ENCODE measurements around the gene ZC3HAV1L.
A peak's percentile ranks its signal among the peaks of the same experiment; 100 is the strongest.
"Not testable (repeated sequence)": the region's sequence is repeated elsewhere in the genome, so short reads cannot be mapped to it uniquely, and the experiment has no call there.

The ZC3HAV1L gene

DNA sequence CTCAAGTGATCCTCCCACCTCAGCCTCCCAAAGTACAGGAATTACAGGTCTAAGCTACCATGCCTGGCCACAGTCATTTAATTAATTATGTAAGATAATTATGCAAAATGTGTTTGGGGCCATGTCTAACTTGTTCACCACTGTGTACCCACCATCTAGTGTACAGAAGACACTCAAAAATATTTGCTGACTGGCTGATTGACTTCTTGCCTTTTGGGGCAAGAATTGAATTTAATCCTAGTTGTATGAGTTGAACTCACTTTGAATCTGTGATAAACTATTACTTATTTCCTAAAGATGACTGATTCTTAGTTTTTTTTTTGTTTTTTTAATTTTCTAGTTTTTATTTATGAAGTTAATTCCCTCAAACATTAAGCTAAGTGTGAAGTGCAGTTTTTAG is 15.8 kb upstream of the ZC3HAV1L start:
- FAIRE-seq = peak; percentile 78

- no peak for FAIRE-seq
Measured at GRCh38 chr7:139049936-139050335, 14.1 kb upstream of the ZC3HAV1L start.

GRCh38 chr7:139049111-139049510 is 13.3 kb upstream of the ZC3HAV1L start:
- no peak for FAIRE-seq

DNA sequence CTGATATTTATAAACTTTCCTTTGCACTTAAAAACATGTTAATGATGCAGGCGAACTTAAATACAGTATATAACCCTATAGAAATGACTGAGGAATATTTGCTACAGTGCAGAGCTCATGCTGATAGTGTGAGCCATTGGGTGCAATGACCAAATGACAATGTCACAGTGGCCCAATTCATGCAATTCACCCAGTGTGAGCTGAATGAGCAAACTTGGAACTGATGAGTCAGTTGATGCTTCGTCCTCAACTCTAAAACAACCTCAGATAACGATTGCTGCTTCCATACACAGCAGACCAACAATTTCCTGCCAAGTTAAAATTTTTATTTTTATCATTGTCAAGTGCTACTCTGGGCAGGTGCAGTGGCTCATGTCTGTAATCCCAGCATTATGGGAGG is 12.1 kb upstream of the ZC3HAV1L start:
- no peak for FAIRE-seq

- no peak for FAIRE-seq
Measured at GRCh38 chr7:139046143-139046542, 10.3 kb upstream of the ZC3HAV1L start.

GRCh38 chr7:139044813-139045794 is 9.3 kb upstream of the ZC3HAV1L start:
- no peak for FAIRE-seq

GRCh38 chr7:139043823-139044812 is 8.3 kb upstream of the ZC3HAV1L start:
- peak; percentile 81 for FAIRE-seq

DNA sequence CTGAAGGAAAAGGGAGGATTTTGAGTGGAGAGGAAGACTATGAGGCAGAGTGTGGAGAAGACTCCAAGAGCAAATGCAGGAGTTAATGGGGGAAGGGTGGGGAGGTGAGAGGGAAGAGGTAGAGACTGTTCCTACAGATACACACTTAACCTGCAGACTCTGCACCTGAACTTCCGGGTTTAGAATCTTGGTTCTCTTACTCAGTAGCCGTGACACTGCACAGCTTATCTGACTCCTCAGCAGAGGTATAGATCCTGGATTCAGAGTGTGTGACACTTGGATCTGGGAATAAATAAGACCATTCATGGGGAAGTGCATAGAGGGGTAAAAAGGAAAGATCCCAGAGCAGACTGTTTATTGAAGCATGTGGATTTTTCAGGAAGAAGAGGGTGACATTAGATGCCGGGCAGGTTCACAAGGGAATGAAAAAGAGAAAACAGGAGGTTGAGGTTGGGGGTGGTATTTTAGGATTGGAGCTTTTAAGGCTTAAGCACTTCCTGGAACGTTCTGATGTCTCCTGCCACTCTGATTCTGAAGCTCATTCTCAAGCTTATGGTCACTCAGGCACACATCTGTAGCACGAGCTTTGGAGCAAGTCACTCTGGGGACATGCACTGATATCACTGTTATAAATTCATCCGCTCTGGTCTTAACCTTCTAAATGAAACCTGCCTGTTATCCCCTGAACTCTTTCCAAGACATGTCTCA is 5.7 kb upstream of the ZC3HAV1L start:
- FAIRE-seq = no peak

DNA sequence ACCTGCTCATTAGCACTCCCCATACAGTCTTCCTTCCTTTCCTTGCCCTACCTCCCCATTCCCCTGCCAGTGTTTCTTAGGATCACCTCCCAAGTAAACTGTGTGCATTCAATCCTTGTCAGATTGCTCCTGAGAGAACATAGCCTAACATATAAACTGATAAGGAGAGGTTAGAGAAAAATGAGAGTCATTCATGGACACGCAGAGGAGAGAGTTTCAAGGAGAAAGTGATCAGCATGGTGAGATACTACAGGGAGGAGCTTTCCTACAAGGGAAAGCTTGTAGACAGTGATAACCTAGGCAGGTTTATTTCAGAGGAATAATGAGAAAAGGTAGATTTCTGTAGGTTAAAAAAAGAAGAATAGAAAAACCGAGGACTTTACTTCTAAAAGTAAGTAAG is 2.8 kb upstream of the ZC3HAV1L start:
- no peak for FAIRE-seq

DNA sequence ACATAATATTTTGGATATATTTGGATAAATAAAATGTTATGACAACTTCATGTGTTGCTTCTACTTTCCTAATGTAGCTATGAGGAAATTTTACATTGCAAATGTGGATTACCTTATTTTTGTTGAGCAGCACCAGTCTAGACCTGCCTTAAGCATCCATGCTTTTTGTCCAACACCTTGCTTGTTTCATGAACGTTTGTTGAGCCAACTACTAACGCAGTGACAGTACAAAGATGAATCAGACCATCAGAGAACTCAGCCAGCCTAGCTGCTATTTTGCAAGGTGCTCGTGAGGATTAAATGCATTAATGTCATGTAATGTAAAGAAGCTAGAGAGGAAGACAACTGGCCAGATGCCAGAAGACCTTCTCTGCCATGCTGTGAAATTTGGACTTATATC is 1.1 kb upstream of the ZC3HAV1L start:
- no peak for FAIRE-seq

GRCh38 chr7:139034855-139035585 is 822 bp downstream of the ZC3HAV1L start:
- FAIRE-seq = no peak

DNA sequence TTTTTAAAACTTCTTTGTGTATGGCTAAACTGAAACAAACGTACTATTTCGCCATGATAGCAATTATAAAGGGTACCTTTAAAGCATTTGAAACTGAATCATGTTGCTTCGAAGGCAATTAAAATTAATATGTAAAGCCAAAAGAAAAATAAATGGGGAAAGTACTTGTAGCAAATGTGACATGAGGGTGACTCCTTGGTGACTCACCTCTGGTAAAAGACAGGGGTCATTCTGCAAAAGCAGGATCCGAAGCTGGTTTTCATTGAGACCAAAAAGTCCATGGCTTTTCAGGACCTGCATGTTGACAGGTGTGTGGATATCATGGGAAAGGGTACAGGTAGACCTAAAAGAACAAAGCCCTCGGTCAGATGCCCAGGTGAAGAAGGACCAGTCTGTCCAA is 1.5 kb downstream of the ZC3HAV1L start:
- no peak for FAIRE-seq

DNA sequence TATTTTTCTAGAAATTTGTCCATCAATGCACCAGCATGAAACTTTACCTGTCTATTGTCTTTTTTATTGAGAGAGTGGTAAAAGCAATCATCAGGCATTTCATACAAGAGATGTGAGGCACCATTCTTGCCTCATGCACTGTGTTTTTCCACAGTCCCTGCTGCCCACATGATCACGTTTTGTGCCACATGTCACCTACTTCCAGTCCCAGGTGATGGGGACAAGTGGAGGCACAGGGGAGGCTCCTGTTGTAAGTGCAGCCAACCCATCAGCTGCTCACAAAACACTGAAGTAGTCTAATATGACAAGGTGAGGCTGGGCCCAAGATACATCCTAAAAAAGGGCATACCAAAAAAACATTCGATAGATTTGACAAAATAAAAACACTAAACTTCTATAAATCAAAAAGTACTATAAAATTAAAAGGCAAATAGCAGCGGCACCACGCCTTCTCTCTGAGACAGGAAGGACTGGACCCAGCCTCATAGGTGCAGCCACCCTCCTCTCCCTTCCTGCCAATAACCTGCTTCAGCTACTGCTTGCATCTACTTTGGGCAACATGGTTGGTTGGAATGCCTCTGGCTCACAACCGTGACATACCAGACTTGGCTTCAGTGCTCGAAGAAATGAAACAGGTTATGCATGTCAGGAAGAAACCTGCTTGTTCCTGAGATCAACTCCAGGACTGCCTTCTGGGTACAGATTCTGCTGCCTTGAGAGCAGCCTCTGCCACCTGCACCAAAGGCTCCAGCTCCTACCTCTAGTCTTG is 2.3 kb downstream of the ZC3HAV1L start:
- no peak for FAIRE-seq

- FAIRE-seq = no peak
Measured at GRCh38 chr7:139032473-139032872, 3.4 kb downstream of the ZC3HAV1L start.

DNA sequence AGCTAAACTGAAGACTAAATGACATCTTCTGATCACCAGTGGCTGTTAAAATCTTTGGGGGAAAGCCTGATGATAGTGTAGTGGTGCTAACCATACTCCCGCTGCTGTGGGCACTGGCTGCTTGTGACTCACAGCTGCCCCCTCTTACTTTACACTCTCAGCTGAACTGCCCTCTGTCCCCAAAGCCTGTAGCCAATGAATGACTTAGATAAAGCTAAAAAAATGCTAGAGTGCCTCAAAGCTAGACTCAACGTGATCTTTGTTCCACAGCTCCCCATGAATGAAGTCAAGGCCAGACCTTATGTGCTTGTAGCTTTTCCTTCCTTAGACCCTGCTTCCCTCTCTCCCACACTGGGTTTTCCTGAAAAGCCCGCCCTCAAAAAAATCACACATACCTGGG is 6.5 kb downstream of the ZC3HAV1L start:
- no peak for FAIRE-seq

- FAIRE-seq = no peak
Measured at GRCh38 chr7:139026551-139026950, 9.3 kb downstream of the ZC3HAV1L start.

DNA sequence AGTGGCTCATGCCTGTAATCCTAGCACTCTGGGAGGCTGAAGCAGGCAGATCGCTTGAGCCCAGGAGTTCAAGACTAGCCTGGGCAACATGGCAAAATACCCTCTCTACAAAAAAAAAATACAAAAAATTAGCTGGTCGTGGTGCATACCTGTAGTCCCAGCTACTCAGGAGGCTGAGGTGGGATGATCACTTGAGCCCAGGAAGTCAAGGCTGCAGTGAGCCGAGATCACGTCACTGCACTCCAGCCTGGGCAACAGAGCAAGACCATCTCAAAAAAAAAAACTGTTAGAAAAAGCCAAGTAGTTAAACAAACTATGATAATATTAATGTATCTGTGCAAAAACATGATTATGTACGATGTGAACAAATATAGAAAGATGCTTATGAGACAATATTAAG is 10.0 kb downstream of the ZC3HAV1L start:
- not testable (repeated sequence) for FAIRE-seq

- FAIRE-seq = no peak
Measured at GRCh38 chr7:139023076-139023475, 12.8 kb downstream of the ZC3HAV1L start.

DNA sequence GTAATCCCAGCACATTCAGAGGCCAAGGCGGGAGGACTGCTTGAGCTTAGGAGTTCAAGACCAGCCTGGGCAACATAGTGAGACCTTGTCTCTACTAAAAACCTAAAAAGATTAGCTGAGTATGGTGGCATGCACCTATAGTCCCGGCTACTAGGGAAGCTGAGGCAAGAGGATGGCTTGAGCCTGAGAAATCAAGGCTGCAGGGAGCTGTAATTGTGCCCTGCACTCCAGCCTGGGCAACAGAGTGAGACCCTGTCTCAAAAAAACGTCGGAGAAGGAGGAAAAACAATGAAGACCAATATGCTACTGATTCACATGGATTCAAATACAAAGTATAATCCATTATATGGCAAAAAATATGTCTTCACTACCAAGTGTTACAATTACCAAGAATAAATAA is 13.6 kb downstream of the ZC3HAV1L start:
- no peak for FAIRE-seq

DNA sequence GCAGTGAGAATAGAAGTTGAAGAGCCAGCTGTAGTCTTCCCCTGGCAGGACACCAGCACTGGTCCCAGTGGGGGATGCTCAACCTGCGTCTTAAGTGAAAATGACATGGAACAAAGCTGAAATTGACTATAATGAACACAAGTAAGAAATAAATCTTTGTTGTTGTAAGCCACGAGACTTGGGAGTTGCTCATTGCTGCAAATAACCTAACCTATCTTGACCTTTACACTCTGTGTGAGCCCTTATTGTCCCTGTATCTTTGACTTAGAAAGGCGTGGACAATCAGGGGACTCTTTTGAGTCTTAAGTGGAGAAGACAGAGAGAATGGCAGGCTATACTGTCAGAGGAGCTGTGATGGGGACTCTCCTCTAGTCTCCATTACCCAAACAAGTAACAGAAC is 16.9 kb downstream of the ZC3HAV1L start:
- no peak for FAIRE-seq

DNA sequence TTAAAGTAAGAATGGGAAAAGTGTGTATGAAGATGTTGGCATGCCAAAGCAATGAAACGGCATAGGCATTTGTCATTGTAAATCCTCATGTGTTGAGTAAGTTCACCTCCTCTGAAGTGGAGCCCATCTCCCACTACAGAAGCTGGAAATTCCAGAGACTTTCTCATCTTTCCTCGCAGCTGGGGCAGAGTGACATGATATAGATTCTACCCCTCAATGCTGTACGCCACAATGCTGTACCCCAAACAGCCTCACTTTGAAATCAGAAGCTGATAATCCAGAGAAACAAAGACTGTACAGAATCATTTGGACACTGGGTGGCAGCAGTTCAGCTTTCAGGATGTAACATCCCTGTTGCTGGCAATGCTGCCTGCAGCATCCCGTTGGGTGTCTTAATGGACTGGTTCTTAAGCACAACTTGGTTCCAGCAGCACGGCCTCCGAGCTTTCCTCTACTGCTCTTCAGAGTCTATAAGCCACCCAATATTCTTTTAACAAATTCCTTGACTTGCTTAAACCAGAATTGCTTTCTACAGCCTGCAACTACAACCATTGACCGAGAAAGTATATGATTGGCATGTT is 18.8 kb downstream of the ZC3HAV1L start:
- FAIRE-seq = no peak
